HG03039 (cell line): Measurements from ENCODE around the gene IMPA2.
"Not testable (repeated sequence)": the region's sequence is repeated elsewhere in the genome, so short reads cannot be mapped to it uniquely, and the experiment has no call there.

ENCODE experiments used
- ATAC-seq: cut with Tn5 transposase; IDR thresholded peaks from one replicate; pipeline ENCODE4 v1.9.1; 2021; ENCODE audit warnings: mild to moderate bottlenecking, moderate library complexity; ENCODE audit not compliant: unreplicated experiment

Gene IMPA2

GRCh38 chr18:12027046-12027445 lies 45.7 kb downstream of the IMPA2 start:
- ATAC-seq, result no peak

GRCh38 chr18:12027480-12027879 lies 46.2 kb downstream of the IMPA2 start:
- no peak for ATAC-seq

DNA sequence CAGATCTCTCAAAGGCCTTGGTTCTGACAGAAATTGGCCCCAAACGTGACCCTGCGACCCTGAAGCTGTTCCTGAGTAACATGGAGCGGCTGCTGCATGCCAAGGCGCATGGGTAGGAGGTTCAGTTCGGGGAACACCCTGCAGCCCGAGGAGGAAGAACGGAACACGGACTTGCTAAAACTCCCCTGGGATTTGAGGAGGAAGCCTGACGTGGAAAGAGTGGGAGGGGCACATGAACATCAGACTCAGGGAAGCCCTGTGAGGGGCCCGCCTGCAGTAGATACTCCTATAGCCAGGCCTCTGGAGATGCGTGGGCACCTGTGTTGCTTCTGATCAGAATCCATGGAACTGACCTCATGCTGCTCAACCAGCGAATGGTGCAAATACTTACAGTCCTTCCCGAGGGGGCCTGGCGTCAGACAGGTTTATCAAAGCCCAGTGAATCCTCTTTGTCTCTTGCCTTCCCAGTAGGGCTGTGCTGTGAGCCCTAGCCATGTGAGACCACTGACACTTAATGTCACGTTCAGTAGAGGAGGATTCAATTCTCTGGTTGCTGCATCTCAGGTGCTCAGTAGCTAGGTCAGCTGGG lies 46.8 kb downstream of the IMPA2 start:
- no peak for ATAC-seq

GRCh38 chr18:12028674-12029073 lies 47.4 kb downstream of the IMPA2 start:
- no peak for ATAC-seq

GRCh38 chr18:12029786-12030584 lies 48.7 kb downstream of the IMPA2 start:
- no peak for ATAC-seq

GRCh38 chr18:12030670-12031069 lies 49.4 kb downstream of the IMPA2 start:
- ATAC-seq, result no peak

GRCh38 chr18:12031181-12031580 lies 49.9 kb downstream of the IMPA2 start:
- ATAC-seq, result no peak

DNA sequence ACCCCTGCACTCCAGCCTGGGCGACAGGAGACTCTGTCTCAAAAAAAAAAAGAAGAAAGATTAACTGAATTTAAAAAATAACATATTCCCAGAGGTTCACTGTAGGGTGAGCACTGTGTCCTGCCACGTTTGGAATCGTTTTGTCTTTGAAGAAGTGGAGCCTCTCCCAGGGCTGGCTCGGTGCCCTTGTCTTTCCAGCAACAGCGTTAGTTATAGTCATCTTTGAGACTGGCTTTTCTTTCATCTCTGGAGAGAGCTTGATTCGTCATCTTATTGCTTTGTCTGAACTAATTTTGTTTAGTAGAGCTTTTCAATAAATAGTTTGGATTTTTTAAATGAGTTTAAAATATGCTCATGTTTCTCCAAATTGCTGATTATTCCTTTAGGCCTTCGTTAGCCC lies 50.5 kb downstream of the IMPA2 start:
- ATAC-seq, result no peak

- no peak for ATAC-seq
Measured at GRCh38 chr18:12032786-12033642, 51.7 kb downstream of the IMPA2 start.

- ATAC-seq, result no peak
Measured at GRCh38 chr18:12033643-12034025, 52.3 kb downstream of the IMPA2 start.

- ATAC-seq, result no peak
Measured at GRCh38 chr18:12034241-12035100, 53.2 kb downstream of the IMPA2 start.

DNA sequence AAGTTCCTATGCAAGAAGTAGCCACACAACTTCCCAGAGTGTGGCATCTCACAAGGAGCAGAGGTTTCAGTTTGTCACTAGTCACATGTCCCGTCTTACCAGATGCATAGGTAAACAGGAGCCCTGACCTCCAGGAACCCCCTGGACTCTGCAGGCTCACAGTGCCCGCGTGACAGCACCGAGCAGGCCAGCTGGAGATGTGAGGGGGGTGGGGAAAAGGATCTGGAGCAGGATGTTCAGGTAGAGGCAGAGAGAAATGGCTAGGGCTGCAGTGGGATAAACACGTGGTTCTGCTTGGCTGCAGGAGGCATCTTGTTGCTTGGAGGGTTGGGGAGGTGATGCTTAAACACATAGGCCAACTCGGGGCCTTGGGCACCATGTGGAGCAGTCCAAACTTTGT lies 54.2 kb downstream of the IMPA2 start:
- ATAC-seq, result no peak

GRCh38 chr18:12036201-12036751 lies 55.0 kb downstream of the IMPA2 start:
- no peak for ATAC-seq

DNA sequence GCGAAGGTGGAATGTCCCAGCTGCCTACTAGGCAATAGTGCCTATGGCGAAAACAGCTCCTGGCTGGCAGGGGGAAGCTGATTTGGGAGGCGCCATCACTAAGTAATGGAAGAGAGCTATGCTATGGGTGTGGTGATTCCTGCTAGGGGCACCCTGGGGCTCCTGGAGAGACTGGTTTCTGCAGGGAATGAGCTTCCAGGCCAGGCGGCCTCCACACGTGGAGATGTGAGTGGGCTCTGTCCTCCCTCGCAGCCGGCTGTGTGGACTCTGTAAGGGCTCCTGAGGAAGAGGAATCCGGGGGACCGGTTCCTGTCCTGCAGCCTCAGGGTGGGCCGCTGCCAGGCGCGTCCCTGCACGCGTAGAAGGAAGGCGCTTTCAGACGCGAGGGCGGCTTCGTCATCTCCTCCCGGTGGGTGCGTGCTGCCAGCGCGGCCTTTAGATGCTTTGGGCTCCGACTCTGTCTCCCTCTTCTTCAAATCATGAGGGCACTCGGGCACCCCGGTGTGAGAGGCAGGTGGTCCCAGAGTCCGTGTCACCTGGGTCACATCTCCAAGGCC lies 56.9 kb downstream of the IMPA2 start:
- ATAC-seq, result no peak

GRCh38 chr18:12038639-12039539 lies 57.6 kb downstream of the IMPA2 start:
- ATAC-seq, result peak; percentile 77

- ATAC-seq, result not testable (repeated sequence)
Measured at GRCh38 chr18:12039540-12039930, 58.2 kb downstream of the IMPA2 start.

DNA sequence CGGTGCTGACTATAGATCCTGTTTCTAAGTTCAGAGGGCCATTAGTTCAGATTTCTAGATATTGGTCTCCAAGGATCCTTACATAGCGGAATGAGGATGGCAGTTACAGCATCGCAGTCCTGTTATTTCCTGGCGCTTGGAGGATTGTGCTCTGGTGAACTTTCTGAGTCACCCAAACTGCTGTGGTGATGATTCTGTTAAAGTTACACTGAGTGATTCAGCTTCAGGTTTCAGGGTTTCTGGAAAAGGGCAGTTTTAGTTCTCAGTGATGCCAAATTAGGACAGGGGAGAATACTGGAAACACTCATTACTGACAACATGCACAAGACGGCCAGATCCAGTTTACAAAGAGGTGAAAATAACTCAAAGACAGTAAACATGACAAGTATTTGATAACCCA lies 60.3 kb downstream of the IMPA2 start:
- no peak for ATAC-seq

DNA sequence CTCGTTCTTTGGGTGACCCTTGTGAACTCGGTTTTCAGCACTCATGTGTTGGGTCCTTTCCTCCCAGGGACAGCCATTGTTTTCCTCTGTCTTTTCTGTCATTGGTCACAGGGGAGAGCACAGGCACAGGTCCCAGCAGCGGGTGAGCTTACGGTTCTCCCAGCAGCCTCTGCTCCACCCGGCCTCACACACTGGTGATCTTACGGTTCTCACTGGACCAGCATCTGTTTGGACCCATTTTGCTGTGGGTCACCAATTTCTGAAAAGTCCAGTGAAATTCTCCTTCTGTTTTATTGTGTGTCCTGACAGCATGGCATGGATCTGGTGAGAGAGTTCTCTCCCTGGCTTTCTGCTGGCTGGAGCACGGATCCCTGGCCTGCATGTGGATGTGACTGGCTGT lies 62.5 kb downstream of the IMPA2 start:
- ATAC-seq, result no peak

GRCh38 chr18:12044591-12044990 lies 63.3 kb downstream of the IMPA2 start:
- no peak for ATAC-seq
